ENCODE data around the gene CLEC3A. TPM values are rescaled to one million over a fixed set of nuclear protein-coding genes. Genes with fewer than 3 reads are reported as not detected.
"Not testable (repeated sequence)": the region's sequence is repeated elsewhere in the genome, so short reads cannot be mapped to it uniquely, and the experiment has no call there.

CLEC3A gene, protein sequence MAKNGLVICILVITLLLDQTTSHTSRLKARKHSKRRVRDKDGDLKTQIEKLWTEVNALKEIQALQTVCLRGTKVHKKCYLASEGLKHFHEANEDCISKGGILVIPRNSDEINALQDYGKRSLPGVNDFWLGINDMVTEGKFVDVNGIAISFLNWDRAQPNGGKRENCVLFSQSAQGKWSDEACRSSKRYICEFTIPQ
- not detected in 2 replicates for total RNA-seq (2014; rRNA removed; shearing (Covaris generic))

DNA sequence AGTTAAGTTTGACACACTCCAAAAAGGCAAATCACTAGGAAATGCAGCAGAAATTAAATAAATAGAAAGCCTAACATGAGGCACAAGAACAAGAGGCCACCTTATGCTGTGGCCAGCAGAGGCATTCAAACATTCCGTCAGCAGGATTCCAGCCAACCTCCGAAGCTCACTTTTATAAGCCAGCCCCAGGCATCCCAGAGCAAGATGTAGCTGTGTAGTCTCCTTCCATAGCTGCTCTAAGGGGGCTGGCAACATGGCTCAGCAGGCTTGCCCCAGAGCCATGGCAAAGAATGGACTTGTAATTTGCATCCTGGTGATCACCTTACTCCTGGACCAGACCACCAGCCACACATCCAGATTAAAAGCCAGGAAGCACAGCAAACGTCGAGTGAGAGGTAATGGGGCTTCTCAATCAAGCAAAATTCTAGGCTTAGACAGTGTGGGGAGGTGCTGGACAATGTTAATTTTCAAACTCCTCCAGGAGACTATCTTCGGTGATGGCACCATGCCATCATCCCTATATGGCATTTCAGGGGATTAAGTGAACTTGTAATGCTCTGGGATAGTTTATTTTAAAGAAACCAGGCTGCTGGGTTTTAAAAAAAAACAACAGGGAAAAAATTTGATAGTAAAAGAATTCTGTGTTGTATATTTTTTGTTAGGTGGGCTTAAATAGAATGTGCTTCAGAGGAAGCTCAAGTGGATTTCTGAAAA, at the start of gene CLEC3A:
Gene CLEC3A, plus strand, starts transcription at position 202 of the 714 bp plus-strand sequence. Its CDS starts 79 bp downstream, at position 281.
- Histone ChIP-seq H3K4me1 (no peaks in the 10 kb centered on the region), H3K27me3 (no peaks in the 10 kb centered on the region), H3K36me3 (no peaks in the 10 kb centered on the region), H3K27ac (no peak within 1 kb of the TSS), H3K9me3 (replicated peaks) (no peaks in the 10 kb centered on the region), H3K4me3 (no peak within 1 kb of the TSS)
- no peak for DNase-seq

DNA sequence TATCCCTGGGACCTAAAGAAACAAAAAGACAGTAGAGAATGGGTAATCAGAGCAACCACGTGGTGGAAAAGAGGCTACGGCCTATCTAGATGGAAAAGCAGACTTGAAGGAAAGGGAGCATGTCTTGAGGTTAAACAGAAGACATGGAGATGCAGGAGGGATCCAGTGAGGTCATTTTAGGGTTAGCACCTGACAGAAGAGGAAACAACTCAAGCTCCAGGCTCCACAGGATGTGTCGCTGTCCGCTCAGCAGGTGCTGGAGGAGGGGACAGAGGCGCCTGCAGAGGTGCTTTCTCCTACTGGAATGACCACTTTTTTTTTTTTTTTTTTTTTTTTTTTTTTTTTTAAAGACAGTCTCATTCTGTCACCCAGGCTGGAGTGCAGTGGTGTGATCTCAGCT, 47.5 kb upstream of the CLEC3A start:
- DNase-seq = peak in 1 of 2 experiments; percentile 12
- H3K9me3 ChIP-seq (replicated peaks) = no peaks in the 10 kb centered on the region
- H3K27me3 ChIP-seq = no peaks in the 10 kb centered on the region

DNA sequence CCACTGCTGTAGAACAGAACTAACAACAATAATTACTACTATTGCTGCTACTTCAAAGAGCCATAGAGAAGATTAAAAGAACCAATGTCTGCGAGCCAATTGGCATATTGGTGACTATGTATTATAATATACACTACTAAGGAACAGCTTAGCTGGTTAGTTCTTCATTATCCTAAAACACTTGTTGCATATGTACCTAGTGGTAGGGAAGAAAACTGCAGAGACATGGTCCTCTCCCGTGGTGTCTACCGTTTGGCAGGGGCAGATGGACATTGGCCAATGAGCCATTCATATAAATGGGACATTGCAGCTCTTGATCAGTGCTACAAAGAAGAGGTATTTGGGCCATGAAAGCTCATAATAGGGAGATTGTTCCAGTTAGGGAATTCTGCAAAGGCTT, 46.4 kb upstream of the CLEC3A start:
- Histone ChIP-seq H3K4me3 (no peak overlapping the region), H3K27me3 (no peaks in the 10 kb centered on the region), H3K4me1 (no peaks in the 10 kb centered on the region), H3K9me3 (replicated peaks) (no peaks in the 10 kb centered on the region), H3K36me3 (no peaks in the 10 kb centered on the region), H3K27ac (no peak overlapping the region)
- no peak for DNase-seq

More for the DNA sequence above, 47.5 kb upstream of the CLEC3A start:
- Histone ChIP-seq H3K4me3 (no peak overlapping the region), H3K27ac (no peak overlapping the region), H3K4me1 (no peaks in the 10 kb centered on the region), H3K36me3 (no peaks in the 10 kb centered on the region)

DNA sequence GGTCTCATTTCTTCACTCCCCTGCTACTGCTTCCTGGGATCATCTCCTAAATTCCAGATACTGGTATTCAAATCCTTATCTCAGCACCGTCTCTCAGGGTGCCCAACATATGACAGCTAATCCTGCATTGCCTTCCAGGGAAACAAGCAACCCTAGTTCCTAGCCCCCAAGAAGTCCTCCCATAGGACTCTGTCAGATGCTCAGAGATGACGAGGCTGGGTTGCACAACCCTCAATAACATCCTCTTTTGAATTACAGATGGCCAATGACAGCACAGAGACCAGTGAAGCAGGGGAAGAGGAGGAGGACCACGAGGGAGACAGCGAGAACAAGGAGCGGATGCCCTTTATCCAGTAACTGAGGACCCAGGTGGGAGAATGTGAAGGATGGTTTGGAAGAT, 45.0 kb upstream of the CLEC3A start:
- DNase-seq = no peak
- Histone ChIP-seq H3K36me3 (no peaks in the 10 kb centered on the region), H3K27ac (no peak overlapping the region), H3K9me3 (replicated peaks) (no peaks in the 10 kb centered on the region), H3K4me3 (no peak overlapping the region), H3K4me1 (no peaks in the 10 kb centered on the region), H3K27me3 (no peaks in the 10 kb centered on the region)

DNA sequence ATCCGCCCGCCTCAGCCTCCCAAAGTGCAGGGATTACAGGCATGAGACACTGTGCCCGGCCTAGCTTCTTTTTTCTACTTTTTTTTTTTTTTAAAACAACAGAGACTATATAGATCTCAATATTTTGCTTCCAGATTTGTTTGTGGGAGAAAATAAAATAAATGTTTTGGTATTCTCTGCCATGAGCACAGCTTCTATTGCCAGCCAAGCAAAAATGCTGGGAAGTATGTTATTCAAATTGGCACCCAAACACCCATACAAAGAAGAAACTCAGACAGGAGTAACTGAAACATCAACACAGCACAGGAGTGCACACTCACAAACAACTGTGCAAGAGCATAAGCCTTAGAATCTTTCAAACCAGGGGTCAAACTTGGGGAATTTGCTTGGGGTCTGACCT, 37.2 kb upstream of the CLEC3A start:
- Histone ChIP-seq H3K4me3 (no peak overlapping the region), H3K9me3 (replicated peaks) (no peaks in the 10 kb centered on the region), H3K4me1 (no peaks in the 10 kb centered on the region), H3K27ac (no peak overlapping the region), H3K36me3 (no peaks in the 10 kb centered on the region), H3K27me3 (no peaks in the 10 kb centered on the region)
- no peak for DNase-seq

DNA sequence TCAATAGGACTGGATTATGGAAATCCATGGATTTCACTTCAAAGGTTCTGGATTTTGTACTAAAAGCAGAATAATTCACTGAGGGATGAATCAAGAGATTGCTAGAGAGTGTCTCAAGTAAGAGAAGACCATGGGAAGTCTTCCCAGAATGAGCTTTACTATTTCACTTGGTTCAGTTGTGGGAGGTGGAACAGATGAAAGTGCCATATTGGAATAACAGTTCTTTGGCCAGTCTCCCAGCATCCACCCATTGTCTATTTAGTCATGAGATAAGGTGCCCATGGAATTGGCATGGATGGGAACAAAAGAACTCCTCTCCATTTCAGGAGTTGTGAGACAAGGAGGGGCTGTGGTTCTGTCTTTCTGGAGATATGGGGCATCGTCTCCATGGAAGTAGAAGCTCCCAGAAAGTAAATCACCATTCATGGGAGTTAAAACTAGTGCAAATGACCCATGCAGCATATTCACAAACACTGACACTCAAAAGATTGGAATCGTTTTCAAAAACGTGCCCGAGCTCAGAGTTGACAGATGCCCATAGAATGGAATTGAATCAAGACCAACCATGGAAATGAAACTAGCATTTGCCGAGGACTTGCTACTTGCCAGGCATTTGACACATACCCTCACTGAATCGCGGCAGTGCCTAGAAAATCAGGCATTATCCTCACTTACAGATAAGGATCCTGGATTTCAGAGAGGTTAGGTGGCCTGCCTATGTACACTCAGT, 36.2 kb upstream of the CLEC3A start:
- Histone ChIP-seq H3K4me1 (no peaks in the 10 kb centered on the region), H3K27ac (no peak overlapping the region), H3K27me3 (no peaks in the 10 kb centered on the region), H3K9me3 (replicated peaks) (no peaks in the 10 kb centered on the region), H3K36me3 (no peaks in the 10 kb centered on the region), H3K4me3 (no peak overlapping the region)
- DNase-seq = no peak

DNA sequence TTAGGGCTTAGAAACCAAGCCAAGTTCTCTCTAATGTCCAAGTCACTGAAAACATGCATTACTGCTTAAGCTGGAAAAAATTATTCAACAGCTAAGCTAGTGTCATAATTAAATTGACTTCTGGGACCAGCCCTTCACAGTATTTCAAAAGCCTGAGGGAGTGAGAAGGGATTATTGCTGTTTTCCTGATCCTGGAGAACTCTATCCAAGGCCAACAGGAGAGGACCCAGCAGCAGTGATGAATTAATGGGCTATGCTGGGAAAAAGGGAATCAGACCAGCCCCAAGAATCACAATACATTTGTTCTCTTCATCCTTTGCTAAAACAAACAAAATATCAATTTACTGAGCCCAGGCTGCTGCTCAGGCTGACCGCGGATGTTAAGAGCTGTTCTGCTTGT, 34.5 kb upstream of the CLEC3A start:
- Histone ChIP-seq H3K9me3 (replicated peaks) (no peaks in the 10 kb centered on the region), H3K4me1 (no peaks in the 10 kb centered on the region), H3K36me3 (no peaks in the 10 kb centered on the region), H3K27me3 (no peaks in the 10 kb centered on the region), H3K27ac (no peak overlapping the region), H3K4me3 (no peak overlapping the region)
- DNase-seq = no peak

DNA sequence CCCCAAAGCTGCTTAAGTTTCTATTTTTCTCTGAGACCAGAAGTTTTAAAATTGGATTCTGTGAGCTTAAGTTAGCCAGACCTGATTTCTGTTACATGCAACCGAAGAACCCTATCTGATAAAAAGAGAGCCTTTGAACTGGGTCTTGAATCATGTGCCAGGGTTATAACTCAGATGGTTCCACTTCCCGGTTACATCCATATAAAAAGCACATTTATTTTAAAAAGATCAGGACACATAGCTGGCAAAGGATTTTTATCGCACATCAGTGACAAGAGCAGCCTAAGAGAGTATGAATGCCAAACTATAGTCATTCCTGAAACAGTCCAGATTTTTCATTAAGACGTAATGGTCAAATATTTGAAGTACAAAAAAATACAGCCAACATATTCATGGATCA, 32.5 kb upstream of the CLEC3A start:
- no peak for DNase-seq
- Histone ChIP-seq H3K27me3 (no peaks in the 10 kb centered on the region), H3K4me1 (no peaks in the 10 kb centered on the region), H3K9me3 (replicated peaks) (no peaks in the 10 kb centered on the region), H3K36me3 (no peaks in the 10 kb centered on the region), H3K27ac (no peak overlapping the region), H3K4me3 (no peak overlapping the region)

DNA sequence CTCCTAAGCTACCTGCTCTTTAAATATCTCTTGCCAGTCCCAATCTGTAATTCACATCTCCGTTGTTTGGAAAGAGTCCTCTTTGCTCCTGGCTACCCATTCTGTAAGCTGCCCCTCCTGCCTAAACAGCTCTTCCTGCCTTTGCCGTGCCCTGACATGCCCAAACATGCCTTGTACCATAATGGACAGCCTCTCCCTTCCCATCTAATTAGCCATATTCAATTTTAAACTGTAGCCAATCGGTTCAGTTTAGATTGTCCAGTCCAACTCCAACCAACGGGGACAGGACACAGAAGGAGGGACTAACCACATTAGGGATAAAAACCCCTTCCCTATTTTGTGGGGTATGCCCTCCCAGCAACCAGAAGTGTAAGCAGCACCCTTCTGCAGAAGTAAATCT, 30.6 kb upstream of the CLEC3A start:
- DNase-seq = no peak

DNA sequence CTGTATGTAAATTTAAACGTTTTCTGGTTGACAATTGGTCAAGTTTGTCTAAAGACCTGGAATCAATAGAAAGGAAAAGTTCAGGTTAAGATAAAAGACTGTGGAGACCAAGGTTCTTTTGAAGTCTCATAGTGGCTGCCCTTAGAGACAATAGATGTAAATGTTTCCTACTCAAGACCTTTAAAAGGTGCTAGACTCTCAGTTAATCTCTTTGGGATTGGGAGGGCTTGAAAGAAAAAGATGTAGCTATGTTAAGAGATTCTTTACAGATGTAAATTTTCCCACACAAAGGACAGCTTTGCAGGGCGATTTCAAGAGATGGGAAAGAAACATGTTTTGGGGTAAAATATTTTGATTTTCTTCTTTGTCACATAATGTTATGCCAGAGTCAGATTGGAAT, 30.0 kb upstream of the CLEC3A start:
- H3K9me3 ChIP-seq (replicated peaks); H3K4me1 ChIP-seq; DNase-seq; H3K4me3 ChIP-seq; H3K27ac ChIP-seq; H3K27me3 ChIP-seq; H3K36me3 ChIP-seq: not testable (repeated sequence)

More for the DNA sequence above, 30.6 kb upstream of the CLEC3A start:
- Histone ChIP-seq H3K4me3 (no peak overlapping the region), H3K4me1 (no peaks in the 10 kb centered on the region), H3K9me3 (replicated peaks) (no peaks in the 10 kb centered on the region), H3K36me3 (no peaks in the 10 kb centered on the region), H3K27ac (no peak overlapping the region), H3K27me3 (no peaks in the 10 kb centered on the region)

DNA sequence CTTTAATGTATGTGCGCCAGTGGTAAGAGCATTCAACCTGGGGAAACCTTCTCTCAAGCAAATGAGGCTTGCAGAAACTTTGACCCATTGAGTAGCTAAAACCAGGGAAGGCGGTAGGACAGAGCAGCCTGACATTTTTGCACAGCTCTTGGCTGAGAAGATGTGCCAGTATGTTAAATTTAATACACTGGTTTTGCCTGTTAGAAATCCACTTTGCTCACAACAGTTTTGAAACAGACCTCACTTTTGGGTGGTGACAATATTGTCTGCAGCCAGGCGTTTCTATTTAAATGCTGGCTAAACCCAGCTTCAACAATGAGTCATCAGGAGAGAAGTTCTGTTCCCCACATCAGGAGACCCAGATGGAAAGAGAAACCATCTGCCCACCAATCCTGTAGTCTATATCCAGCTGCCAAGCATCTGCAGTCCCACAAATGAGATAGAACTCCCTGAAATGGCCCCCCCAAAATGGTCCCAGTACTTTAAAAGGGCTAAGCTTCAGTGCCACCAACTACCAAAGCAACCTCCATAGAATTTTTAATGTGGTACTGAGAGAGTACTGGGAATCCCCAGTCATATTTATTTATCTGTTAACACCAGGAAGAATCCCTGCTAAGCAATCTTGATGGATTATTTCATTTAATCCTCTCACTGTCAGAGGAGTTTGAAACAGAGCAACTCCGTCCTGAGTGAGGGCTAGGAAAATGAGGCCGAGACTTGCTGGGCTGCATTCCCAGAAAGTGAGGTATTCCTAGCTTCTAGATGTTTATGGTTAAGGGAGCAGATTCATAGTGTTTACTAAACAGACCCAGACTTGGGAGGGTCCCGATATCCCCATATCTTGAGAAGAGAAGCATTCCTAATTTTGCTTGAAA, 29.0 kb upstream of the CLEC3A start:
- Histone ChIP-seq H3K4me1 (no peaks in the 10 kb centered on the region), H3K27ac (no peak overlapping the region), H3K4me3 (no peak overlapping the region), H3K9me3 (replicated peaks) (no peaks in the 10 kb centered on the region), H3K27me3 (no peaks in the 10 kb centered on the region), H3K36me3 (no peaks in the 10 kb centered on the region)
- DNase-seq = no peak

DNA sequence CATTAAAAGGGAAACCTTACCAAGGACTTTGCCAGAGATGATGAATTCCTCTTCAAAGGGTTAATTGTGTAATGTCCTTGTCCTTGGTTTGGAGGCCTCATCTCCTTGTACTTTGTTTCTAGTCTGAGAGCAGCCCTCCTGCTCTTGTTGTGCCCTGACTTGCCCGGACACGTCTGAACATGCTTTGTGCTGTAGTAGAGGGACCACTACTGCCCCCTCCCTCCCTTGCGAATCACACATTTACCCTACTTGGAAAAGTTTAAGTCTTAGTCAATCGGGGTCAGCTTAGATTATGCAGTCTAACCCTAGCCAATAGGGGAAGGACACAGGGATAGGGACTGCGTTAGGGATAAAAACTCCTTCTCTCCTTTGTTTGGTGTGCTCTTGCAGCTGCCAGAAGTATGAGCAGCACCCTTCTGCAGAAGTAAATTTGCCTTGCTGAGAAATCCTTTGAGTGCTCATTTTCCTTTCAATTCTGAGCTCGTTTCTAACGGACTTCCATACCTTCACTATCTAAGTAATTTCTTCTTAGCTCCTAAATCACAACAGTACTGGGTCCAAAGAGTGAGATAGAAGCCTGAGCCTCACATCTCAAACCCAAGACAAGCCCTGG, 26.4 kb upstream of the CLEC3A start:
- H3K27me3 ChIP-seq = no peaks in the 10 kb centered on the region
- no peak overlapping the region for H3K27ac ChIP-seq
- no peaks in the 10 kb centered on the region for H3K36me3 ChIP-seq
- no peak for DNase-seq
- H3K4me3 ChIP-seq = no peak overlapping the region
- no peaks in the 10 kb centered on the region for H3K9me3 ChIP-seq (replicated peaks)
- no peaks in the 10 kb centered on the region for H3K4me1 ChIP-seq

DNA sequence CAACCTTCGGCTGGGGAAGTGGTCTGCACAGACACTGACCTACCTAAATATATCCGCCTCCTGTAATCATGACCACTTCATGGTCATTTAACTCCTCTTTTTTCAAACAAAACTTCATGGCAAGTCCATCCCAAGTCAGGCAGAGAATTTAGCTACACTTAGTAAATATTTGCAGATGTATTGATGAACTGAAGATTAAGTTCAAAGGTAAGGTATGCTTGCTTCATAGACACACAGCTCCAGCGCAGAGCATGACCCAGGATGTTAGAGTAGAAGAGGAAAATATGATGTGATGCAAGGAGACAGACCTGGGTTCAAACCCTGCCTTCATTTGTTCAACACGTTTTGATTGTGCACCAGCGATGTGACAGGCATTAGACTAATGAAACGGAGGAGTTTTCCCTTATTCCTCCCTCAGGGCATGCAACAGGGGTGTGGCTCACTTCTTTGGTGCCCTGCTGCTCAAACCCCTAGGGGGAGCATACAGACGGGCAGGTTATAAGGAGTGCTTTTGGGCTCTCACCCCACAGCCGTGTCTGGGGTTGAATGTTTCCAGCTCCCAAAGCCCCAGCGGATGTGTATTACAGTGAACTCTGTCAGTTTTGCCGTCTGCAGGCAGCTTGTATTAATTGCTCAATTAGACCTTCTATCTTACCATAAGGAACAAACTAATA, 23.9 kb upstream of the CLEC3A start:
- Histone ChIP-seq H3K4me1 (no peaks in the 10 kb centered on the region), H3K4me3 (no peak overlapping the region), H3K36me3 (no peaks in the 10 kb centered on the region), H3K27ac (no peak overlapping the region), H3K9me3 (replicated peaks) (no peaks in the 10 kb centered on the region), H3K27me3 (no peaks in the 10 kb centered on the region)
- DNase-seq = no peak

DNA sequence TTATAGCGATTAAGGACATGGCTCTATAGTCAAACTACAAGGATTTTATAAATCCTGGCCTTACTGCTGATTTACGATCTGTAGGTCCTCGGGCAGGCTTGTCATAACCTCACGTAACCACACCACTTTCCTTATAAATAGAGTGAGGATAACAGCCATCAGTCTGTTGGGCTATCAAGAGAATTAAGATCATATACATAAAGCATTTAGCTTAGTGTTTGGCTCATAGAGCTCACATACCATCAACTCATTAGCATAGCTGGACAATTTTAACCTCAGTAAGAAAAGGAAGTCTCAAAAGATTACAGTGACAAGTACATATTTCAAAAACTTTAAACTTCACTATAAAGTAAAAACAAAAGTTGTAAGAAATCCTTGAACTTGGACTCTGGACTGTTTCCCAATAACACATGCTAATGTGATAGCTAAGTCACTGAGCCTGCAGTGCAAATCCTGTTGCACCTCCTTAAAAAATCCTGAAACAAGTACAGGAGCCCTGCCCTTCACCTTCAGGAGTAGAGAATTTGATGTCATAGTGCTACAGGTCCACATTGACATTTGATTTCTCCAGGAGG, 20.8 kb upstream of the CLEC3A start:
- no peak for DNase-seq
- Histone ChIP-seq H3K4me1 (no peaks in the 10 kb centered on the region), H3K27ac (no peak overlapping the region), H3K4me3 (no peak overlapping the region), H3K9me3 (replicated peaks) (no peaks in the 10 kb centered on the region), H3K36me3 (no peaks in the 10 kb centered on the region), H3K27me3 (no peaks in the 10 kb centered on the region)
